HG03520 (cell line): ENCODE data around the gene RAB27B.
"Not testable (repeated sequence)": the region's sequence is repeated elsewhere in the genome, so short reads cannot be mapped to it uniquely, and the experiment has no call there.

Experiments
- ATAC-seq: cut with Tn5 transposase; IDR thresholded peaks from one replicate; pipeline ENCODE4 v1.9.1; 2021; ENCODE audit warnings: mild to moderate bottlenecking, moderate library complexity; ENCODE audit not compliant: unreplicated experiment

RAB27B gene

GRCh38 chr18:54828281-54828881 is at the start of gene RAB27B:
TSS of gene RAB27B (plus strand) at chr18:54828477. CDS start at chr18:54877586, 49,109 bp downstream.
- no peak for ATAC-seq

- no peak for ATAC-seq
Measured at GRCh38 chr18:54780285-54780861, 47.9 kb upstream of the RAB27B start.

GRCh38 chr18:54780970-54781369 is 47.3 kb upstream of the RAB27B start:
- ATAC-seq: no peak

GRCh38 chr18:54783139-54783538 is 45.1 kb upstream of the RAB27B start:
- no peak for ATAC-seq

- ATAC-seq: no peak
Measured at GRCh38 chr18:54786206-54786605, 42.1 kb upstream of the RAB27B start.

GRCh38 chr18:54787121-54787520 is 41.2 kb upstream of the RAB27B start:
- no peak for ATAC-seq

- no peak for ATAC-seq
Measured at GRCh38 chr18:54787616-54788015, 40.7 kb upstream of the RAB27B start.

GRCh38 chr18:54790109-54790508 is 38.2 kb upstream of the RAB27B start:
- ATAC-seq: no peak

GRCh38 chr18:54791657-54792056 is 36.6 kb upstream of the RAB27B start:
- ATAC-seq: no peak

GRCh38 chr18:54792079-54792478 is 36.2 kb upstream of the RAB27B start:
- ATAC-seq: no peak

GRCh38 chr18:54794823-54795222 is 33.5 kb upstream of the RAB27B start:
- ATAC-seq: no peak

GRCh38 chr18:54798186-54798585 is 30.1 kb upstream of the RAB27B start:
- ATAC-seq: no peak

- no peak for ATAC-seq
Measured at GRCh38 chr18:54801374-54801773, 26.9 kb upstream of the RAB27B start.

- no peak for ATAC-seq
Measured at GRCh38 chr18:54802178-54802577, 26.1 kb upstream of the RAB27B start.

- ATAC-seq: no peak
Measured at GRCh38 chr18:54802686-54803395, 25.4 kb upstream of the RAB27B start.

- no peak for ATAC-seq
Measured at GRCh38 chr18:54805571-54806334, 22.5 kb upstream of the RAB27B start.

GRCh38 chr18:54806526-54806925 is 21.8 kb upstream of the RAB27B start:
- ATAC-seq: no peak

GRCh38 chr18:54807303-54807702 is 21.0 kb upstream of the RAB27B start:
- ATAC-seq: no peak

- not testable (repeated sequence) for ATAC-seq
Measured at GRCh38 chr18:54810662-54811061, 17.6 kb upstream of the RAB27B start.

- peak; percentile 56 for ATAC-seq
Measured at GRCh38 chr18:54812885-54813284, 15.4 kb upstream of the RAB27B start.

- ATAC-seq: no peak
Measured at GRCh38 chr18:54813305-54813704, 15.0 kb upstream of the RAB27B start.
